ENCODE measurements around the gene SALL2. TPM values are rescaled to one million over a fixed set of nuclear protein-coding genes. Genes with fewer than 3 reads are reported as not detected.

SALL2 gene
- total RNA-seq, 2 experiments from 2014 or later = 2.8 to 2.9 TPM

- Histone ChIP-seq H3K9me3 (ENCODE audit: control insufficient read depth in 1 of 2, insufficient read depth in 1 of 2, low read length in 2 of 2) (no peaks in the 10 kb centered on the region), H3K27me3 (ENCODE audit: control insufficient read depth in 1 of 2, insufficient read depth in 2 of 2, low read length in 2 of 2) (no peaks in the 10 kb centered on the region), H3K4me3 (ENCODE audit: low read length) (no peak overlapping the region), H3K27ac (ENCODE audit: low read depth in 1 of 2, low read length in 2 of 2) (no peak overlapping the region), H3K36me3 (ENCODE audit: insufficient read depth, low read length) (no peaks in the 10 kb centered on the region), H3K4me1 (ENCODE audit: insufficient read depth, low read length) (peaks cover 13% of the 10 kb centered on the region)
- peak overlapping the region; percentile 96 for H3K4me3 Mint-ChIP-seq
- ChIA-PET POLR2A (interaction anchor here (0.7 to 5.3 kb wide), 7 partner anchors 10 to 72 kb away, joined by 3 to 54 read pairs (median 4); partner anchors contain the start of genes CHD8, METTL3, RAB2B and TOX4), CTCF (no interaction called here)
- DNase-seq = no peak
- no peak for TF ChIP-seq CTCF (IDR thresholded peaks at IDR 0.05)
- peaks cover 5% of the 10 kb centered on the region for H3K27me3 Mint-ChIP-seq
- peaks cover 22% of the 10 kb centered on the region for H3K4me1 Mint-ChIP-seq (ENCODE audit: low read depth)
- peak overlapping the region; percentile 46 for H3K27ac Mint-ChIP-seq
- no peaks in the 10 kb centered on the region for H3K36me3 Mint-ChIP-seq (ENCODE audit: low read depth)
- intact Hi-C loops (cut with DNase I, micrococcal nuclease) = no loop called here
- H3K9me3 Mint-ChIP-seq = no peaks in the 10 kb centered on the region
- no peak for ATAC-seq (ENCODE audit: poor library complexity)
Measured at GRCh38 chr14:21527318-21527679, 1.2 kb upstream of the SALL2 start.

- Histone ChIP-seq H3K27me3 (ENCODE audit: control insufficient read depth in 1 of 2, insufficient read depth in 2 of 2, low read length in 2 of 2) (no peaks in the 10 kb centered on the region), H3K27ac (ENCODE audit: low read depth in 1 of 2, low read length in 2 of 2) (no peak overlapping the region), H3K9me3 (ENCODE audit: control insufficient read depth in 1 of 2, insufficient read depth in 1 of 2, low read length in 2 of 2) (no peaks in the 10 kb centered on the region), H3K4me3 (ENCODE audit: low read length) (peak overlapping the region; percentile 74), H3K4me1 (ENCODE audit: insufficient read depth, low read length) (peaks cover 13% of the 10 kb centered on the region), H3K36me3 (ENCODE audit: insufficient read depth, low read length) (no peaks in the 10 kb centered on the region)
- ATAC-seq (ENCODE audit: poor library complexity) (no peak), DNase-seq (no peak)
- TF ChIP-seq CTCF (IDR thresholded peaks at IDR 0.05) = no peak
- Mint-ChIP-seq H3K36me3 (ENCODE audit: low read depth) (no peaks in the 10 kb centered on the region), H3K4me3 (peak overlapping the region; percentile 96), H3K9me3 (no peaks in the 10 kb centered on the region), H3K27me3 (no peaks in the 10 kb centered on the region), H3K27ac (peak overlapping the region; percentile 46), H3K4me1 (ENCODE audit: low read depth) (peaks cover 22% of the 10 kb centered on the region)
- intact Hi-C loops (cut with DNase I, micrococcal nuclease) = loop anchor here (1.0 kb wide), 1 partner anchor 15 kb away; the partner anchor contains the start of gene METTL3 (in 2 of the 2)
- POLR2A ChIA-PET = interaction anchor here (0.7 to 5.3 kb wide), 16 partner anchors 8 to 1568 kb away, joined by 3 to 54 read pairs (median 4); partner anchors contain the start of genes ACIN1, C14orf119, CHD8 and METTL3
- CTCF ChIA-PET = interaction anchor here (0.7 to 1.5 kb wide), 2 partner anchors 50 kb away, joined by 3 read pairs; partner anchors contain the start of genes RAB2B and TOX4
Measured at GRCh38 chr14:21526672-21527317, 649 bp upstream of the SALL2 start.

GRCh38 chr14:21525571-21525961 lies 580 bp downstream of the SALL2 start:
- peak overlapping the region; percentile 96 for H3K4me3 Mint-ChIP-seq
- Histone ChIP-seq H3K4me1 (ENCODE audit: insufficient read depth, low read length) (peaks cover 13% of the 10 kb centered on the region), H3K27me3 (ENCODE audit: control insufficient read depth in 1 of 2, insufficient read depth in 2 of 2, low read length in 2 of 2) (no peaks in the 10 kb centered on the region), H3K27ac (ENCODE audit: low read depth in 1 of 2, low read length in 2 of 2) (no peak overlapping the region), H3K4me3 (ENCODE audit: low read length) (peak overlapping the region; percentile 74), H3K9me3 (ENCODE audit: control insufficient read depth in 1 of 2, insufficient read depth in 1 of 2, low read length in 2 of 2) (no peaks in the 10 kb centered on the region), H3K36me3 (ENCODE audit: insufficient read depth, low read length) (no peaks in the 10 kb centered on the region)
- DNase-seq (peak in 2 of 14 experiments; percentile 8 to 26), ATAC-seq (ENCODE audit: poor library complexity) (no peak)
- no peak for TF ChIP-seq CTCF (IDR thresholded peaks at IDR 0.05)
- H3K27ac Mint-ChIP-seq = peak overlapping the region; percentile 55
- intact Hi-C loops (cut with DNase I, micrococcal nuclease) = no loop called here
- H3K9me3 Mint-ChIP-seq = no peaks in the 10 kb centered on the region
- no peaks in the 10 kb centered on the region for H3K36me3 Mint-ChIP-seq (ENCODE audit: low read depth)
- peaks cover 22% of the 10 kb centered on the region for H3K4me1 Mint-ChIP-seq (ENCODE audit: low read depth)
- POLR2A ChIA-PET = interaction anchor here (0.6 to 5.3 kb wide), 13 partner anchors 9 to 1569 kb away, joined by 3 to 54 read pairs (median 5); partner anchors contain the start of genes ACIN1, C14orf119, CHD8 and METTL3
- H3K27me3 Mint-ChIP-seq = no peaks in the 10 kb centered on the region
- CTCF ChIA-PET = interaction anchor here (0.6 to 1.5 kb wide), 4 partner anchors 24 to 69 kb away, joined by 3 to 5 read pairs (median 3); partner anchors contain the start of genes CHD8 and RAB2B

All from CD4-positive, alpha-beta T cell (primary cell).